ENCODE data around the gene LRCH1. TPM values are rescaled to one million over a fixed set of nuclear protein-coding genes. Genes with fewer than 3 reads are reported as not detected.

Gene LRCH1
- polyA plus RNA-seq, 1 donor (not counting 4 experiments of a cell fraction or from before 2014, with no cell fraction given), result 16.2 TPM

DNA sequence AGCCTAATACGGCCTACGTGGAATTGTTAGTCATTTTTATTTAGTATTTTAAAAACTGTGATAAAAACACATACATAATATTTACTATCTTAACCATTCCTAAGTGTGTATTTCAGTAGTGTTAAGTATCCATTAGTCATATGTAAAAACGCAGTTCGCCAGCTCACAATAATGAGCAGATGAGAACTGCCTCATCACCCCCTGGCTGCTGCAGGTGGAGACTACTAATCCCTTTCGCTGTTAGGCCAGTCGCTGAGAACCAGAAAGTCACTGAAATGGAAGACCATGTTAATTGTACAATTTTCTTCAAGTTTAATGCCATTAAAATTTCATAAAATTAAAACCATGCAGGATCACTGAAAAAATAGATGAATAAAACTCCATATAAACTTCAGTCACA is 242.4 kb downstream of the LRCH1 start:
- FAIRE-seq (no peak), DNase-seq (ENCODE audit: low read depth, low spot score) (no peak)
- Histone ChIP-seq H3K4me3 (ENCODE audit: control insufficient read depth in 2 of 3, extremely low read depth in 1 of 3, insufficient read depth in 2 of 3, low read depth in 1 of 3, low read length in 3 of 3) (peak overlapping the region in 1 of 3 experiments; percentile 27), H3K9me3 (ENCODE audit: control insufficient read depth, low read depth, low read length) (no peaks in the 10 kb centered on the region), H3K4me1 (ENCODE audit: control insufficient read depth, extremely low read depth, insufficient read depth, low read length) (peaks cover 21% of the 10 kb centered on the region), H4K20me1 (ENCODE audit: control insufficient read depth, extremely low read depth, insufficient read depth, low read length) (no peaks in the 10 kb centered on the region), H3K27ac (ENCODE audit: control insufficient read depth, insufficient read depth, low read length) (no peak overlapping the region), H3K4me2 (ENCODE audit: control insufficient read depth, extremely low read depth, insufficient read depth, low read depth, low read length) (peak overlapping the region; percentile 73), H3K27me3 (ENCODE audit: control insufficient read depth, extremely low read depth, insufficient read depth, low read length) (no peaks in the 10 kb centered on the region), H3K36me3 (ENCODE audit: control insufficient read depth in 2 of 2, extremely low read depth in 1 of 2, insufficient read depth in 2 of 2, low read length in 2 of 2) (peaks cover 0 to 8% of the 10 kb centered on the region in 2 experiments), H3K9ac (ENCODE audit: control insufficient read depth, extremely low read depth, insufficient read depth, low read length) (no peak overlapping the region), H2AFZ (ENCODE audit: control insufficient read depth, low read length) (no peak overlapping the region), H3K9me1 (ENCODE audit: control insufficient read depth, extremely low read depth, insufficient read depth, low read length) (no peaks in the 10 kb centered on the region), H3K79me2 (ENCODE audit: control insufficient read depth, insufficient read depth, low read length) (peaks cover 37% of the 10 kb centered on the region)
- TF ChIP-seq EZH2 (IDR thresholded peaks at IDR 0.05; ENCODE audit: low read length) (no peak), CTCF (optimal IDR thresholded peaks at IDR 0.05 in 1 of 3, IDR thresholded peaks at IDR 0.05 in 1 of 3, conservative IDR thresholded peaks at IDR 0.05 in 1 of 3; ENCODE audit: extremely low read depth in 1 of 3, insufficient read depth in 2 of 3, low read length in 3 of 3) (peak in 1 of 3 experiments; percentile 17)
- dilution Hi-C loops (cut with MboI; ENCODE audit: extremely low pct_ligation_motif_present, low sequenced_read_pairs), result no loop called here

GRCh38 chr13:46796129-46796514 is 243.2 kb downstream of the LRCH1 start:
- dilution Hi-C loops (cut with MboI; ENCODE audit: extremely low pct_ligation_motif_present, low sequenced_read_pairs), result no loop called here
- Histone ChIP-seq H3K9ac (ENCODE audit: control insufficient read depth, extremely low read depth, insufficient read depth, low read length) (peak overlapping the region; percentile 97), H3K9me3 (ENCODE audit: control insufficient read depth, low read depth, low read length) (no peaks in the 10 kb centered on the region), H3K4me2 (ENCODE audit: control insufficient read depth, extremely low read depth, insufficient read depth, low read depth, low read length) (peak overlapping the region; percentile 73), H3K4me1 (ENCODE audit: control insufficient read depth, extremely low read depth, insufficient read depth, low read length) (peaks cover 21% of the 10 kb centered on the region), H3K4me3 (ENCODE audit: control insufficient read depth in 2 of 3, extremely low read depth in 1 of 3, insufficient read depth in 2 of 3, low read depth in 1 of 3, low read length in 3 of 3) (peak overlapping the region; percentile 88 to 93 (median 91)), H3K79me2 (ENCODE audit: control insufficient read depth, insufficient read depth, low read length) (peaks cover 37% of the 10 kb centered on the region), H3K27me3 (ENCODE audit: control insufficient read depth, extremely low read depth, insufficient read depth, low read length) (no peaks in the 10 kb centered on the region), H3K9me1 (ENCODE audit: control insufficient read depth, extremely low read depth, insufficient read depth, low read length) (no peaks in the 10 kb centered on the region), H2AFZ (ENCODE audit: control insufficient read depth, low read length) (peak overlapping the region; percentile 99), H3K27ac (ENCODE audit: control insufficient read depth, insufficient read depth, low read length) (peak overlapping the region; percentile 95), H4K20me1 (ENCODE audit: control insufficient read depth, extremely low read depth, insufficient read depth, low read length) (no peaks in the 10 kb centered on the region), H3K36me3 (ENCODE audit: control insufficient read depth in 2 of 2, extremely low read depth in 1 of 2, insufficient read depth in 2 of 2, low read length in 2 of 2) (peaks cover 0 to 3% of the 10 kb centered on the region in 2 experiments)
- FAIRE-seq, result no peak
- DNase-seq (ENCODE audit: low read depth, low spot score), result no peak
- TF ChIP-seq CTCF (optimal IDR thresholded peaks at IDR 0.05 in 1 of 3, IDR thresholded peaks at IDR 0.05 in 1 of 3, conservative IDR thresholded peaks at IDR 0.05 in 1 of 3; ENCODE audit: extremely low read depth in 1 of 3, insufficient read depth in 2 of 3, low read length in 3 of 3), result no peak
- TF ChIP-seq EZH2 (IDR thresholded peaks at IDR 0.05; ENCODE audit: low read length), result no peak
